ENCODE measurements around the gene SORBS1.

The SORBS1 gene

DNA sequence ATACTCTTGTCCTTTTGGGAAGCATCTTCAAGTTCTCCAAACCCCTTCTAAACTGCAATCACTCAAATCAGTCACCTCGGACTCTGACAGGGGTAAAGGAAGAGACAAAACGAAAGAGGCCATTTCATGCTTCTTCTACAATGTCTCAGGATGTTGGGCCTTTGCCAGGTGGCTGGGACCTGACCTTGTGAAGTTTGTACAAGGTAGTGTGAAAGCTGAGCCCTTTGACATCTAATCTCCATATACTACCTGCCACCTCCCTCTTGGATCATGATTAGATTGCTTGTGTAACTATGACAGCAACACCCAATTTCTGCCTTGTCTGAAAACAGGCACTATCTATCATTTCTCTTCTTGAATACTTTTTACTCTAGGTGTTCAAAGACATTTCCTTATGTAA lies 235.3 kb downstream of the SORBS1 start:
- Mint-ChIP-seq H3K9me3 (no peaks in the 10 kb centered on the region), H3K4me3 (no peak overlapping the region), H3K36me3 (ENCODE audit: low read depth) (no peaks in the 10 kb centered on the region), H3K27me3 (no peaks in the 10 kb centered on the region), H3K27ac (no peak overlapping the region), H3K4me1 (ENCODE audit: low read depth) (no peaks in the 10 kb centered on the region)

DNA sequence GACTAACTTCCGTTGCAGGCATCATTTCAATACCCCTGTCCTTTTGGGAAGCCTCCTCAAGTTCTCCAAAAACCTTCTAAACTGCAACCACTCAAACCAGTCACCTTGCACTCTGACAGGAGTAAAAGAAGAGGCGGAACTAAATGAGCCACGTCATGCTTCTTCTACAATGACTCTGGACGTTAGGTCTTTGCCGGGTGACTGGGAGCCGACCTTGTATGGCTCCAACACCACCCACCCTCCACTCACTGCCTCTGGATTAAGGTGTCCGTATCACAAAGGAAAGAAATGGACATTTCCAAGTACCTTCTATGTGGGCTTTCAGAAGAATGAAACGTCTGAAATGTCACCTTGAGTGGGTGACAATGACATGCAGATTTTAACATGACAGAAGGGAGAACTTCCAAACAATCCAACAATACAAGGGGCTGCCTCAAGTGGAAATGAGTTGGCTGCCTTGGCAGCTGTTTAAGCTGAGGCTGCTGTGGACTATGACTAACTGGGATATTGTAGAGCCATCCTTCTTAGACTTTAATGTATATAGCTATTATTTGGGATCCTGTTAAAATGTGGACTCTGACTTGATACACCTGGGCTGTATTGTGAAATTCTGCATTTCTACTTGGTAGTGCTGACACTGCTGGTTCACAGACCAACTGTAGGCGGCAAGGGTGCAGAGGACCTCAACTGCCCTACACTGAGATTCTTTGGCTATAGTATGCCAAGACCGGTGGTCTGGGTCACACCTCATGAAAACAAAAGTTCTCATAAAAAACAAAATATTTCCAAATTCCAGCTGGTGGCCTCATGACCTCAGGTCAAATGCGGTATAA lies 236.5 kb downstream of the SORBS1 start:
- Mint-ChIP-seq H3K4me1 (ENCODE audit: low read depth) (no peaks in the 10 kb centered on the region), H3K9me3 (no peaks in the 10 kb centered on the region), H3K27ac (no peak overlapping the region), H3K4me3 (no peak overlapping the region), H3K27me3 (no peaks in the 10 kb centered on the region), H3K36me3 (ENCODE audit: low read depth) (no peaks in the 10 kb centered on the region)

DNA sequence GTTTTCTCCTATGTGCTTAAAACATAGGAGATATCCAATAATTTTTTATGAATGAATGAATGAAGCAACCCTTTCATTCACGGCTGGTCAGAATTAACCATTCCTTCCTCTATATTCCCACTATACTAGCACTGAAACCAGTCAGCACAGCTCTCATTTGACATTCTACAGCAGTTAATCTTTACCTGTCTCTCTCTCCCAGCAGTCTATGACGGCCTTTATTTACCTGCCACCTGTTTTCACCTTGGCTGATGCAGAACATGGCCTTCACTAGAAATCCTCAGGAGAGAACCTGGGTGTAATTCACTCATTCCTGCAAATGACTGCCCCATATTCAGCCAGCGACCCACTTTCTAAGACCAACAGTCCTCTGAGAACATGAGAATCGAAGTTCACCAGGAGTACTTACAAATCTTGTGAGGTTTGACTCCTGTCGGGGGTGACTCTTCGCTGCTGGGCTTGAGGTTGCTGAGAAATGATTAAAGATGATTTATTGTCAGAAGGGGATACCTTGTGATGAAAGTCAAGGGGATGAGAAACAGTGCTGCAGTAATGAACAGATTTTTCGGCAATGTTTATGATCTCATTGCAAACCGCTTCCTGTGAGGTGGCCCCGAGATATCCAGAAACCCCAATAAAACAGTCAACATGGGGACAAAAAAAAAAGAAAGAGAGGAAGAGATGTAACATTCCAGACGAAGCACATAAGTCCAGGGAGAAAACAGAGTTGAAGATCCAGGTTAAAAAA lies 239.4 kb downstream of the SORBS1 start:
- Mint-ChIP-seq H3K36me3 (ENCODE audit: low read depth) (no peaks in the 10 kb centered on the region), H3K27ac (no peak overlapping the region), H3K4me1 (ENCODE audit: low read depth) (no peaks in the 10 kb centered on the region), H3K9me3 (no peaks in the 10 kb centered on the region), H3K4me3 (no peak overlapping the region), H3K27me3 (no peaks in the 10 kb centered on the region)

DNA sequence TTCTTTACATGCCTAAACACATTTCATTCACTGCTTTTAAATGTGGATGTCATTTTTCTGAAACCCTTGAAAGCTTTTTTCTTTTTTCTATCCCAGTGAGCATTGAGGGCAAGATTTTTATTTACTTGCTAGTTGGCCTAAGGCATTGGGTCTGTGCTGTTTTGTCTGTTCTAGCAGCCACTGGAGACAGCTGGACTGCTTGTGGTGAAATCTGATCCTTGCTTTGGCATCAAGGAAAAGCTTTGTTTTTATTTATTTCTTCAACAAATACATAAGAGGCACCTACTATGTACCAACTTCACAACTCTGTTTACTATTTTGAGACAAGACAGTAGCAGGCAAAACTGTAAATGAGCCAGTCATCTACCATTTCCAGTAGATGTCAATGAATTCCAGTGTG lies 241.9 kb downstream of the SORBS1 start:
- Mint-ChIP-seq H3K36me3 (ENCODE audit: low read depth) (no peaks in the 10 kb centered on the region), H3K4me3 (no peak overlapping the region), H3K27me3 (no peaks in the 10 kb centered on the region), H3K27ac (no peak overlapping the region), H3K9me3 (no peaks in the 10 kb centered on the region), H3K4me1 (ENCODE audit: low read depth) (no peaks in the 10 kb centered on the region)

DNA sequence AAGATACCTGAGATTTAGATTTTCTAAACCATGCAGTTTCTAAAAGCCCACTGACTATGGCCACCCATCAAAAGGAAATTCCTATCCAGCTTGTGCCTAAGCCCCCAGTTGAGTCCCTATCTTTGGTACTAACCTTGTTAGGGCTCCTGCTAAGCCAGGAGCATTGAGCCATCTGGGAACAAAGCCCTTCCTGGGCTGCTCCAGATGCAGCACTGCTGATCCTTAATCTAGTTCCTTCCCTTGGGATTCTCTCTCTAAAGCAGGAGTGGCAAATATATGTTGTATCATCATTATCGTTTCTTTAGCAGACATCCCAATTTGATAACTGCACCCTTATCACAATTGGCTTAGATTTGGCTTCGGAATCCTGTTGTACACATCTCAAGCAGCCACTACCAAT lies 245.7 kb downstream of the SORBS1 start:
- H3K4me1 Mint-ChIP-seq (ENCODE audit: low read depth) = peaks cover 2% of the 10 kb centered on the region
- H3K27ac Mint-ChIP-seq = no peak overlapping the region
- no peaks in the 10 kb centered on the region for H3K9me3 Mint-ChIP-seq
- no peaks in the 10 kb centered on the region for H3K27me3 Mint-ChIP-seq
- no peaks in the 10 kb centered on the region for H3K36me3 Mint-ChIP-seq (ENCODE audit: low read depth)
- no peak overlapping the region for H3K4me3 Mint-ChIP-seq

DNA sequence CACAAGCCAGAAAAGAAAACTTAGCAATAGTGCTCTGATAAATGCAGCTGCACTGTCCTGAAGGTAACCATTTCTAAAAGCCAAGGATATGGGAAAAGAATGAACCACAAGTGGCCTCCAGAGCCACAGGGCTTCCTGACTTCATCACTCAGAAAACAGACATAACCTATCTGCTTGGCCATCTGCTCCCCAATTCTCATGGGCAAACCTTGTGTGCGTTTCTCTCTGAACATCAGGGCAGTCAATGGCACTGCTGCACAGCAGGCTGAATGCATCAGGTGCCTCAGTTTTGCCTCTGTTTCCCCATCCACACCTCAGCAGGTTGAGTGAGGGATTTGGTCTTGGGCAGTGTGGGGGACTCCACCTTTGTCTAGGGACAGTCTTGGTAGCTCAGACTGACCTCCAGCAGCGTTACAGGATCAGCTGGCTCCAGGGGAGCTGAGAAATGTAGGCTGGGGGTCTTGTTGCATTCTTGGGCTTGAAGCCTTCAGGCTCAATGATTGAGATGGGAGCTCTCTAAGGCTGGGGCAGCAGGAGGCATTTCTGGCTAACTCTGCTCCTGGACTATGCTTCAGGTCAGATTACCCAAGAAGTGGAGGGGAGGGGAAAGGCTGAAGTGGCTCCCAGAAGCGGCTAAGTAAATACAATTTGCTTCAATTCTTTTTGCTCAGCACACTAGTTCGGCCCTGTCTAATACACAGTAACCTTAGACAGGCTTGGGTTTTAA lies 246.8 kb downstream of the SORBS1 start:
- H3K9me3 Mint-ChIP-seq = no peaks in the 10 kb centered on the region
- no peak overlapping the region for H3K4me3 Mint-ChIP-seq
- H3K27me3 Mint-ChIP-seq = no peaks in the 10 kb centered on the region
- no peak overlapping the region for H3K27ac Mint-ChIP-seq
- peaks cover 13% of the 10 kb centered on the region for H3K4me1 Mint-ChIP-seq (ENCODE audit: low read depth)
- no peaks in the 10 kb centered on the region for H3K36me3 Mint-ChIP-seq (ENCODE audit: low read depth)

DNA sequence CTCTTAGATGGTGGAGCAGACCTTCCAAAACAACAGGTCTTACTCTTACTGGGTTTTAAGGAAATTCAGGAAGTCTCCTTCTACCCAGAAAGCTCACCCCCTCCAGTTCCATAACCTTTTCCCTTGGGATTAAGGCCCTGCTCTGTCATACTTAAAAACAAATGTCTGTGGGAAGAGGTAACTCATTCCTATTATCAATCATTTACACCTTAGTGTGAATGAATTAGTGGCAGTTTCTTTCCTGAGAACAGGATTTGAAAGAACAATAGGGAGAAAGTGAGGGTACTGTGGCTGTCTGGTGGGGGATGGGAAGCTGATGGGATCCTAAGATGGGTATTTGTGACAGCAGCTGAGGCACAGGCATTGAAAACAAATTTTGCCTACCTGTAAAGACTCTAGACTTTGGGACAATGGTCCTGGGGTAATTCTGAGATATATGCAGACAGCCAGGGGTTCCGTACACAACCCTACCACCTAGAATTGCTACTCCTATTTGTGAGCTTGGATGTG lies 248.1 kb downstream of the SORBS1 start:
- H3K27me3 Mint-ChIP-seq = no peaks in the 10 kb centered on the region
- no peaks in the 10 kb centered on the region for H3K9me3 Mint-ChIP-seq
- H3K4me1 Mint-ChIP-seq (ENCODE audit: low read depth) = peaks cover 22% of the 10 kb centered on the region
- no peak overlapping the region for H3K27ac Mint-ChIP-seq
- no peaks in the 10 kb centered on the region for H3K36me3 Mint-ChIP-seq (ENCODE audit: low read depth)
- H3K4me3 Mint-ChIP-seq = no peak overlapping the region

DNA sequence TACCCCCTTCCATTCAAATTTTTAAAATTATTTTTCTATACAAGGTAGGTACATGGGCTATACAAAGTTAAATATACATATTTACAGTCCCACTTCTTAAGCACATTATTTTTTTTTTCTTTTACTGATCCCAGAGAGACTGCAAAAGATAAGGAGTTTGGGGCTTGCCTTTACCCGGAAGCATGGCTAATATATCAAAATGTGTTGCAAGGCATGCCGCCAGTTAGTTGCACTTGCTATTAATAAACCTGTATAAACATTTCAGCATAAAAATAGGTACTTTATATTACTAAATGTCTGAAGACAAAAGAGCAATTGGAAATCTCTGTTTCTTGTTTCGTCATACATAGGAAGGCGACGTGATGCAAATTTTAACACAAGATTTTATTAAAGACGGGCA lies 248.9 kb downstream of the SORBS1 start:
- Mint-ChIP-seq H3K9me3 (no peaks in the 10 kb centered on the region), H3K27me3 (no peaks in the 10 kb centered on the region), H3K36me3 (ENCODE audit: low read depth) (no peaks in the 10 kb centered on the region), H3K4me1 (ENCODE audit: low read depth) (peaks cover 22% of the 10 kb centered on the region), H3K4me3 (no peak overlapping the region), H3K27ac (no peak overlapping the region)

DNA sequence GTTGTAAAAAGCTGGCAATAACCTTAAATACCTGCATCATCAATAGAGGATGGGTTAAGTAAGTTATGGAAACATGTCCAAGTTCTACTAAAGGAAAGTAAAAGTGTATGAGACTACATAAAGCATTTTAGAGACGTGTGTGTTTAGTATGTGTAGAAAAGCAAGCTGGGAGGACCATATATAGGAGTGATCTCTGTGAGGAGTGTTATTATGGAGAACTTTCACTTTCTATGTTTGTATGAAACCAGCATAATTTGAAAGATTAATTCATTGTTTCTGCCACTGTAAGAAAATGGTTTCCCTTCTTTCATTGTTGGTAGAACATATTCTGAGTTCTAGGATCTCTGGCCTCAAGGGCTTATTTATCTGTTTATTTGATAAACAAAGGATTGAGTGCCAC lies 251.2 kb downstream of the SORBS1 start:
- peaks cover 5% of the 10 kb centered on the region for H3K27me3 Mint-ChIP-seq
- H3K36me3 Mint-ChIP-seq (ENCODE audit: low read depth) = no peaks in the 10 kb centered on the region
- H3K27ac Mint-ChIP-seq = peak overlapping the region; percentile 32
- H3K9me3 Mint-ChIP-seq = no peaks in the 10 kb centered on the region
- peaks cover 22% of the 10 kb centered on the region for H3K4me1 Mint-ChIP-seq (ENCODE audit: low read depth)
- H3K4me3 Mint-ChIP-seq = no peak overlapping the region

DNA sequence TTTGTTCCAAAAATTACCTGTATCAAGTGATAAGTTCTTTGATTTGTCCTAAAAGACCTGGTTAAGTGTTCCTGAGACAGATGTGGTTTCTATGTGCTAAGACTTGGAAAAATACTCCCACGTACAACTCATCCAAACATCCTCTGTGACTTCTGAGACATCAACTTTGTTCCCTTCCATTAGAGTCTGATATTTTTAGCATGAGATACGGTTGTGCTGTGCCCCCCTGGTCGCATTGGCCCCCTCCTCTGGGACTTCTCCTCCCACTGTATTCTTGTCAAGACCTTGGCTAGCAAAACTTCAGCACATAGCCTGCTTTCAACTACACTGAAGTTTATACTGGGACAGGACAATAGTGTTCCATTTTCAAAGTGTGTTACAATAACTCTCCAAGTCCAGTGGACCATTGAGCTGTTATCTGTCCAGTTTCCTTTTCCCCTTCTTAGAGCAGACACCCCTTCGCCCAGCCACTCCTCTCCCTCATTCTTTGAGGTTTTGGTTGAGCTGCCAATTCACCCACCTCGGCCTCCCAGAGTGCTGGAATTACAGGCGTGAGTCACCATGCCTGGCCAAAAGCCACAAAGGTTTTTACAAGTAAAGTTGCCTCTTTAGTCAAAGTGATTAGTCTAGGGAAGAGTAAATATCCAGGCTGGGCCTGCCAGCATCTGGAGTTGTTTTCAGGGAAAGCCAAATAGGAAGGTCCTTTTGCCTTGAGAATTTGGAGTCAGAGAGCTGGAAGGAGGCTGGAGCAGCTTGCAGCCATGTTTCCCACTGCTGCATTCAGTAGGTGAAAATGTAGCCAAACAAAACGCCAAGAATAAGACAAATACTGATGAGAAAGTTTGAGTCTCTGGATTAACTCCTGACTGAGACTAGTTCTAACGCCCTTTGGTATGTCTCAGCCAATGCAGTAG lies 252.5 kb downstream of the SORBS1 start:
- Mint-ChIP-seq H3K4me1 (ENCODE audit: low read depth) (peaks cover 22% of the 10 kb centered on the region), H3K36me3 (ENCODE audit: low read depth) (no peaks in the 10 kb centered on the region), H3K27me3 (peaks cover 5% of the 10 kb centered on the region), H3K9me3 (no peaks in the 10 kb centered on the region), H3K27ac (no peak overlapping the region), H3K4me3 (no peak overlapping the region)

DNA sequence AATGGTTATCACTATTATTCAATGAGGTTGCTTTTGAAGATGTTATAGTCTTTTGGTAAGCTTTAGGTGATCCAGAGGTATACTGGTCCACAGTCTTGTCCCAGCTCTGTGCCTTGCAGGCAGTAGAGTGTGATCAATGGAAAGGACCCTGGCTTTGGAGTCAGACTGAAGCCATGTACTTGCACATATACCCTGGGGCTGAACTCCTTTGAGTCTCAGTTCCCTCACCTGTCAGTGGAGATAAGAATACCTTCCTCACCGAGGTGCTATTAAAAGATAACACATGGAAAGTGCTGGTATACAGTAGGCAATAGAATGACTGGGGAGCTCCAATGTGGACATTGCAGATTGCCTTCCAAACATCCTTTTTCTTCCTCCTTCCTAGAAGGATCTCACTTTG lies 254.3 kb downstream of the SORBS1 start:
- Mint-ChIP-seq H3K27me3 (peaks cover 5% of the 10 kb centered on the region), H3K4me3 (no peak overlapping the region), H3K36me3 (ENCODE audit: low read depth) (no peaks in the 10 kb centered on the region), H3K27ac (no peak overlapping the region), H3K9me3 (no peaks in the 10 kb centered on the region), H3K4me1 (ENCODE audit: low read depth) (peaks cover 22% of the 10 kb centered on the region)

DNA sequence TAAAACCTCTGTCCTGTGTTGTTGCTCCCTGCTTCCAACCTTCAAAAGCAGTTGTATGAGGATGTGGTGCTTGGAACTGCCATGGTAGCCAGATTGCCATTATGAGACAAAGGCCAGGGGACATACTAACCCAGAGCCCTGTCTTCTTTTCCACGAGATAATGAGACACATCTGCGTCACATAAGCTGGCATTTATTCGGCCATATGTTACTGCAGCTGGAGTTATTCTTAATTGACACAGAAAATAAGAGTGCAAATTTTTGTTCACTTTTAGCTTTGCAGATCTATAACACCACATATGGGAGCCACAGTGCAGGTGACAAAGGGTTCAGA lies 254.9 kb downstream of the SORBS1 start:
- Mint-ChIP-seq H3K27ac (no peak overlapping the region), H3K9me3 (no peaks in the 10 kb centered on the region), H3K36me3 (ENCODE audit: low read depth) (no peaks in the 10 kb centered on the region), H3K27me3 (peaks cover 5% of the 10 kb centered on the region), H3K4me1 (ENCODE audit: low read depth) (peaks cover 22% of the 10 kb centered on the region), H3K4me3 (no peak overlapping the region)

DNA sequence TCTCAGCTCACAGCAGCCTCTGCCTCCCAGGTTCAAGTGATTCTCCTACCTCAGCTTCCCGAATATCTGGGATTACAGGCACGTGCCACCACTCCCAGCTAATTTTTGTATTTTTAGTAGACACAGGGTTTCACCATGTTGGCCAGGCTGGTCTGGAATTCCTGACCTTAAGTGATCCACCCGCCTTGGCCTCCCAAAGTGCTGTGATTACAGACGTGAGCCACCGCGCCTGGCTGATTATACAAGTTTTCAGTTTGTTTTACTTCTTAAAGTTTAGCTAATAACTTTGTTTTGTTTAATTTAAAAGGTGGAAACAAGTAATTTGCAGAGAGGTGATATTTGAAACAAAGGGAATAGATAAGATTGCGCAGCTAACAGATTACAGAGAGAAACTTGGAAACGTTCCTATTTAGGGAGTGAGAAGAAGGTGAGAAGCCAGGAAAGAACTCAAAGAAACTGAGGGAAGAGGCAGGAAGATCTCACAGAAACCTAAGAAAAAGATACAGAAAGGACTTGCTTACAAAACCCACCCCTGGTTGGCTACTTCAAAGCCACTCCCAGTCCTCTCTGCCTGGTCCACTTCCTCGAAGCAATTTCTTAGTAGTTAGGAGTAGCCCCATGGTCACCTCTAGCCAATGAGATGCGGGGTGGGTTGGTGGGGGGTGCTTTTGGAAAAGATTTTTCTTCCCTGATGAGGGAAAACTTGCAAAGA lies 255.4 kb downstream of the SORBS1 start:
- Mint-ChIP-seq H3K4me3 (no peak overlapping the region), H3K27me3 (peaks cover 8% of the 10 kb centered on the region), H3K27ac (no peak overlapping the region), H3K36me3 (ENCODE audit: low read depth) (no peaks in the 10 kb centered on the region), H3K4me1 (ENCODE audit: low read depth) (peaks cover 22% of the 10 kb centered on the region), H3K9me3 (no peaks in the 10 kb centered on the region)

DNA sequence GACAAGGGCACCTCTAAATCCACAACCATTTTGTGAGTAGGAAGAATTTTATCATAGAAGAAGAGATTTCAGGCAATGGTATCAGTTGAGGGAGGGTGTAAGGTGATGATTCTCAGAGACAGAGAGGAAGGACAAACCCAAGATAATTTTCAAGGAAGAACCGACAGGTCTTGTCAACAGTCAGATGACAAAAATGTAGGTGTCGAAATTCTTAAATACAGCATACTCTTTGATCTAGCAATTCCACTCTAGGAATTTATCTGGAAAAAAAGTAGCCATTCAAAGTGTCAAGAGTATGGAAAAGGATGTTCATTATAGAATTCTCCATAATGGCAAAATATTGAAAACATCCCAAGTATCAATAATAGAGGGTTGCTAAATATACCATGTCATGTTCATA lies 256.2 kb downstream of the SORBS1 start:
- no peak overlapping the region for H3K4me3 Mint-ChIP-seq
- no peaks in the 10 kb centered on the region for H3K9me3 Mint-ChIP-seq
- no peaks in the 10 kb centered on the region for H3K36me3 Mint-ChIP-seq (ENCODE audit: low read depth)
- H3K27me3 Mint-ChIP-seq = peaks cover 8% of the 10 kb centered on the region
- no peak overlapping the region for H3K27ac Mint-ChIP-seq
- peaks cover 15% of the 10 kb centered on the region for H3K4me1 Mint-ChIP-seq (ENCODE audit: low read depth)

Data from stimulated activated naive CD8-positive, alpha-beta T cell treated with anti-CD3 and anti-CD28 coated beads, Interleukin-15, Interleukin-2, amounts not matched to agents 100 ng/mL and 50 ng/mL, for 24 hours (primary cell).